GOT3 (cell line): ENCODE measurements around the gene ACAA1.

Experiments
- DNase-seq: peaks from one replicate; lab custom pipeline; 2025; ENCODE audit warnings: mixed read lengths; lab: John Stamatoyannopoulos, UW

The ACAA1 gene

GRCh38 chr3:38154033-38154494, 17.1 kb upstream of the ACAA1 start:
- DNase-seq = no peak

- DNase-seq = no peak
These were observed 16.3 kb upstream of the ACAA1 start for GRCh38 chr3:38153221-38153620.

- no peak for DNase-seq
These were observed 15.7 kb upstream of the ACAA1 start for GRCh38 chr3:38152609-38153008.

GRCh38 chr3:38151667-38152265, 14.8 kb upstream of the ACAA1 start:
- DNase-seq = no peak

- DNase-seq = no peak
These were observed 14.0 kb upstream of the ACAA1 start for GRCh38 chr3:38150780-38151528.

GRCh38 chr3:38149708-38150107, 12.8 kb upstream of the ACAA1 start:
- DNase-seq = no peak

- DNase-seq = no peak
These were observed 11.5 kb upstream of the ACAA1 start for GRCh38 chr3:38148311-38148882.

GRCh38 chr3:38147421-38147820, 10.5 kb upstream of the ACAA1 start:
- DNase-seq = no peak

- no peak for DNase-seq
These were observed 9.6 kb upstream of the ACAA1 start for GRCh38 chr3:38146504-38146903.

- no peak for DNase-seq
These were observed 6.6 kb upstream of the ACAA1 start for GRCh38 chr3:38143511-38143910.

GRCh38 chr3:38142959-38143358, 6.0 kb upstream of the ACAA1 start:
- DNase-seq = no peak

- no peak for DNase-seq
These were observed 5.0 kb upstream of the ACAA1 start for GRCh38 chr3:38141952-38142273.

GRCh38 chr3:38141173-38141951, 4.4 kb upstream of the ACAA1 start:
- DNase-seq = no peak

- no peak for DNase-seq
These were observed 3.6 kb upstream of the ACAA1 start for GRCh38 chr3:38140326-38141172.

GRCh38 chr3:38139652-38140051, 2.7 kb upstream of the ACAA1 start:
- DNase-seq = no peak

- DNase-seq = no peak
These were observed 2.3 kb upstream of the ACAA1 start for GRCh38 chr3:38139191-38139590.

GRCh38 chr3:38138349-38139190, 1.6 kb upstream of the ACAA1 start, which contains the start of gene MYD88:
TSS of gene MYD88 (plus strand) at chr3:38138661. CDS start at chr3:38138701, 40 bp downstream.
- DNase-seq = peak; percentile 12

GRCh38 chr3:38137615-38138348, 855 bp upstream of the ACAA1 start:
- peak; percentile 52 for DNase-seq

- no peak for DNase-seq
These were observed 542 bp downstream of the ACAA1 start for GRCh38 chr3:38136393-38136776.
